ENCODE results near the gene DPM3.
"Not testable (repeated sequence)": the region's sequence is repeated elsewhere in the genome, so short reads cannot be mapped to it uniquely, and the experiment has no call there.

Gene DPM3

GRCh38 chr1:155158991-155159390 lies 18.7 kb upstream of the DPM3 start:
- no peak for DNase-seq (ENCODE audit: low read depth in 2 of 2)

GRCh38 chr1:155155996-155156643 lies 15.8 kb upstream of the DPM3 start:
- not testable (repeated sequence) for DNase-seq (ENCODE audit: low read depth in 2 of 2)

- DNase-seq (ENCODE audit: low read depth in 2 of 2), result no peak
Measured at GRCh38 chr1:155145491-155145890, 5.2 kb upstream of the DPM3 start.

GRCh38 chr1:155141749-155142148 lies 1.4 kb upstream of the DPM3 start:
- no peak for DNase-seq (ENCODE audit: low read depth in 2 of 2)

GRCh38 chr1:155140630-155140953 lies 261 bp upstream of the DPM3 start:
- no peak for DNase-seq (ENCODE audit: low read depth in 2 of 2)

- no peak for DNase-seq (ENCODE audit: low read depth in 2 of 2)
Measured at GRCh38 chr1:155137154-155137949, 3.0 kb downstream of the DPM3 start.

GRCh38 chr1:155136748-155137147 lies 3.6 kb downstream of the DPM3 start:
- DNase-seq (ENCODE audit: low read depth in 2 of 2), result no peak

- peak; percentile 74 to 90 for DNase-seq (ENCODE audit: low read depth in 2 of 2)
Measured at GRCh38 chr1:155135415-155136028, 4.8 kb downstream of the DPM3 start, which contains the start of gene SLC50A1. SLC50A1 (plus strand) TSS chr1:155135852; CDS start chr1:155135912, 60 bp downstream.

GRCh38 chr1:155134880-155135414 lies 5.4 kb downstream of the DPM3 start:
- peak; percentile 58 to 64 for DNase-seq (ENCODE audit: low read depth in 2 of 2)

- no peak for DNase-seq (ENCODE audit: low read depth in 2 of 2)
Measured at GRCh38 chr1:155134322-155134721, 6.0 kb downstream of the DPM3 start.

GRCh38 chr1:155133799-155134281 lies 6.5 kb downstream of the DPM3 start:
- no peak for DNase-seq (ENCODE audit: low read depth in 2 of 2)

- DNase-seq (ENCODE audit: low read depth in 2 of 2), result no peak
Measured at GRCh38 chr1:155131856-155132255, 8.5 kb downstream of the DPM3 start.

GRCh38 chr1:155131285-155131684 lies 9.0 kb downstream of the DPM3 start:
- no peak for DNase-seq (ENCODE audit: low read depth in 2 of 2)

GRCh38 chr1:155130272-155131006 lies 9.9 kb downstream of the DPM3 start:
- DNase-seq (ENCODE audit: low read depth in 2 of 2), result no peak

- DNase-seq (ENCODE audit: low read depth in 2 of 2), result no peak
Measured at GRCh38 chr1:155128755-155129473, 11.4 kb downstream of the DPM3 start.

- DNase-seq (ENCODE audit: low read depth in 2 of 2), result no peak
Measured at GRCh38 chr1:155127967-155128754, 12.2 kb downstream of the DPM3 start.

- peak in 1 of 2 donors; percentile 38 for DNase-seq (ENCODE audit: low read depth in 2 of 2)
Measured at GRCh38 chr1:155127105-155127966, 13.0 kb downstream of the DPM3 start, which contains the start of gene EFNA1. EFNA1 (plus strand) TSS chr1:155127876; CDS start chr1:155127978, 102 bp downstream.

GRCh38 chr1:155126556-155127104 lies 13.7 kb downstream of the DPM3 start:
- no peak for DNase-seq (ENCODE audit: low read depth in 2 of 2)
